ENCODE results near the gene ANKRD6. TPM values are rescaled to one million over a fixed set of nuclear protein-coding genes. Genes with fewer than 3 reads are reported as not detected.

Gene ANKRD6
- total RNA-seq, 1 experiment from 2014 or later: 25.4 TPM

DNA sequence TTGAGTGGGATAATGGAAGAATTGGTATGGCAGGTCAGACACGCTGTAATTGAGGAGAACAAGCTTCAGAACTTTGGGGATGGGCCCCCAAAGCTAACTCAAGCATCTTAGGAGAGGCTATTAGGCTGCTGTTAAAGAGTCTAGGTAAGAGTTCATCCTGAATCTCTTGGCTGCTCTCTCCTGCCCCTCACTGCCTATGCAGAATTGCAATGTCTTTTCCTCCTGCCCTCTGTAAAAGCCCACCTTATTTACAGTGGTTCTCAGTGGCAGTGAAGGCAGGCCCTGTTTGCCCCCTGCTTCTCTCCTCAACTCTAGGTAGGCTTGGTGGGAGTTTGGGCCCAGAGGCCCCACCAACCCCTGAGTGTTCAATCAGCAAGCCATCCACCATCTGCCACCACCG is 150.6 kb downstream of the ANKRD6 start:
- H3K4me1 ChIP-seq (ENCODE audit: insufficient read depth, low read length, poor library complexity, severe bottlenecking): no peaks in the 10 kb centered on the region
- H3K9me3 ChIP-seq (ENCODE audit: low read depth, low read length, poor library complexity, severe bottlenecking): no peaks in the 10 kb centered on the region
- ChIA-PET CTCF (no interaction called here), POLR2A (ENCODE audit: low non-redundant PET) (no interaction called here)
- no peak overlapping the region for H3K4me3 ChIP-seq (ENCODE audit: low read depth, low read length, poor library complexity, severe bottlenecking)
- H3K27me3 ChIP-seq (replicated peaks; ENCODE audit: insufficient read depth, low read depth, low read length, poor library complexity): no peaks in the 10 kb centered on the region
- no peak for DNase-seq (ENCODE audit: low spot score)
- intact Hi-C loops (cut with micrococcal nuclease; ENCODE audit: unreplicated experiment): no loop called here
- no peak overlapping the region for H3K27ac ChIP-seq (ENCODE audit: low read depth, low read length, poor library complexity, severe bottlenecking)
- no peak for TF ChIP-seq EZH2 (IDR thresholded peaks at IDR 0.05; ENCODE audit: borderline replicate concordance, low read depth, low read length, poor library complexity, severe bottlenecking)
- TF ChIP-seq CTCF (conservative IDR thresholded peaks at IDR 0.05; ENCODE audit: low read depth, low read length): no peak
- BruUV-seq (replicated peaks): no TSS peak
- H3K36me3 ChIP-seq (ENCODE audit: insufficient read depth, low read length, poor library complexity, severe bottlenecking): no peaks in the 10 kb centered on the region

- H3K27ac ChIP-seq (ENCODE audit: low read depth, low read length, poor library complexity, severe bottlenecking): no peak overlapping the region
- DNase-seq (ENCODE audit: low spot score): no peak
- ChIA-PET POLR2A (ENCODE audit: low non-redundant PET) (no interaction called here), CTCF (no interaction called here)
- no TSS peak for BruUV-seq (replicated peaks)
- H3K27me3 ChIP-seq (replicated peaks; ENCODE audit: insufficient read depth, low read depth, low read length, poor library complexity): no peaks in the 10 kb centered on the region
- H3K4me1 ChIP-seq (ENCODE audit: insufficient read depth, low read length, poor library complexity, severe bottlenecking): no peaks in the 10 kb centered on the region
- TF ChIP-seq EZH2 (IDR thresholded peaks at IDR 0.05; ENCODE audit: borderline replicate concordance, low read depth, low read length, poor library complexity, severe bottlenecking) (no peak), CTCF (conservative IDR thresholded peaks at IDR 0.05; ENCODE audit: low read depth, low read length) (no peak)
- no peaks in the 10 kb centered on the region for H3K9me3 ChIP-seq (ENCODE audit: low read depth, low read length, poor library complexity, severe bottlenecking)
- intact Hi-C loops (cut with micrococcal nuclease; ENCODE audit: unreplicated experiment): no loop called here
- no peak overlapping the region for H3K4me3 ChIP-seq (ENCODE audit: low read depth, low read length, poor library complexity, severe bottlenecking)
- no peaks in the 10 kb centered on the region for H3K36me3 ChIP-seq (ENCODE audit: insufficient read depth, low read length, poor library complexity, severe bottlenecking)
These were observed 151.6 kb downstream of the ANKRD6 start for GRCh38 chr6:89584539-89584938.

- H3K4me1 ChIP-seq (ENCODE audit: insufficient read depth, low read length, poor library complexity, severe bottlenecking): no peaks in the 10 kb centered on the region
- no peak for TF ChIP-seq CTCF (conservative IDR thresholded peaks at IDR 0.05; ENCODE audit: low read depth, low read length)
- TF ChIP-seq EZH2 (IDR thresholded peaks at IDR 0.05; ENCODE audit: borderline replicate concordance, low read depth, low read length, poor library complexity, severe bottlenecking): no peak
- intact Hi-C loops (cut with micrococcal nuclease; ENCODE audit: unreplicated experiment): no loop called here
- ChIA-PET CTCF (no interaction called here), POLR2A (ENCODE audit: low non-redundant PET) (no interaction called here)
- H3K27me3 ChIP-seq (replicated peaks; ENCODE audit: insufficient read depth, low read depth, low read length, poor library complexity): no peaks in the 10 kb centered on the region
- H3K4me3 ChIP-seq (ENCODE audit: low read depth, low read length, poor library complexity, severe bottlenecking): no peak overlapping the region
- H3K27ac ChIP-seq (ENCODE audit: low read depth, low read length, poor library complexity, severe bottlenecking): no peak overlapping the region
- no peak for DNase-seq (ENCODE audit: low spot score)
- BruUV-seq (replicated peaks): no TSS peak
- H3K36me3 ChIP-seq (ENCODE audit: insufficient read depth, low read length, poor library complexity, severe bottlenecking): no peaks in the 10 kb centered on the region
- no peaks in the 10 kb centered on the region for H3K9me3 ChIP-seq (ENCODE audit: low read depth, low read length, poor library complexity, severe bottlenecking)
These were observed 152.2 kb downstream of the ANKRD6 start for GRCh38 chr6:89585154-89585553.

Data from A673 (cell line).